DOHH2 (cell line): ENCODE results near the gene SFPQ.

ENCODE experiments used
- CTCF ChIP-seq: fragments of 200-600 bp; sonication (generic); IDR thresholded peaks from one replicate; pipeline ENCODE4 v1.5.1; 2014; ENCODE audit warnings: antibody characterized with exemption, mild to moderate bottlenecking, low read depth, low read length; ENCODE audit not compliant: poor library complexity, severe bottlenecking
- EZH2phosphoT487 ChIP-seq: fragments of 200-600 bp; sonication (generic); IDR thresholded peaks from 2 replicates; pipeline ENCODE4 v1.6.1; 2017; ENCODE audit warnings: borderline replicate concordance, mild to moderate bottlenecking, antibody characterized with exemption, low read length, moderate library complexity, mixed read lengths

- TF ChIP-seq CTCF (no peak), EZH2phosphoT487 (no peak)
Measured at GRCh38 chr1:35178874-35179380, 14.0 kb downstream of the SFPQ start.
